Measurements from ENCODE around the gene PCGF5. TPM values are rescaled to one million over a fixed set of nuclear protein-coding genes. Genes with fewer than 3 reads are reported as not detected.
"Not testable (repeated sequence)": the region's sequence is repeated elsewhere in the genome, so short reads cannot be mapped to it uniquely, and the experiment has no call there.

The PCGF5 gene
- total RNA-seq, 8 experiments from 2014 or later, result 1.5 to 23.1 (median 3.7) TPM

GRCh38 chr10:91251430-91252056 lies 31.1 kb downstream of the PCGF5 start:
- Histone ChIP-seq H3K4me1 (replicated peaks in 1 of 2) (no peaks in the 10 kb centered on the region), H3K27ac (no peak overlapping the region), H3K4me3 (no peak overlapping the region)
- in situ Hi-C loops (cut with MboI; ENCODE audit: low pct_unique_long_range_greater_than_20kb in 2 of 9, low sequenced_read_pairs in 9 of 9, unreplicated experiment in 9 of 9), result loop anchor here in 3 of 9 experiments (5.0 to 25.0 kb wide), 2 partner anchors 339 kb away; partner anchors contain the start of gene ANKRD1 (in 2 of the 3)
- peak in 5 of 8 experiments; percentile 41 to 73 (median 61) for ATAC-seq (replicated peaks in 6 of 8)

DNA sequence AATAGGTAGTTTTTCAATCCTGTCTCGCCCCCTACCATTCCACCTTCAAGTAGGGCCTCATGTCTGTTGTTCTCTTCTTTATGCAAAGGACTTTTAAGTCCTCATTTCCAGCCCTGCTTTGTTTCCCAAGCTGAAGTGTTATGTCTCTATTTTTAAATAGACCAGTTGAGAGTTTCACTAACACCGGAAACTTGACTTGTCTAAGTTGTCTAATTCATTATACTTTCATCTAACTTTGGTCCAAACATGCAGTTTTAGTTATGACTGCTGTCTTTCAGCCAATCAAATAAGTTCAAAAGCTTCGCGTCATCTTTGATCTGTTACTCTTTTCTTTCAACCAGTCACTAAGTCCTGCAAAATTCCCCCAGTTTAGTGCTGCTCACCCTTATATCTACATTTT lies 32.8 kb downstream of the PCGF5 start:
- Histone ChIP-seq H3K4me1 (replicated peaks in 1 of 2) (no peaks in the 10 kb centered on the region), H3K4me3 (no peak overlapping the region), H3K27ac (no peak overlapping the region)
- WGBS, 10 experiments, result 64 to 98% (median 89%) methylated on average over 2 to 4 of the region's 4 CpGs; no CpG with 5 or more reads in 1 of the 10 experiments
- ATAC-seq (replicated peaks in 6 of 8), result no peak
- in situ Hi-C loops (cut with MboI; ENCODE audit: low pct_unique_long_range_greater_than_20kb in 2 of 9, low sequenced_read_pairs in 9 of 9, unreplicated experiment in 9 of 9), result loop anchor here in 3 of 9 experiments (5.0 to 25.0 kb wide), 2 partner anchors 341 kb away; partner anchors contain the start of gene ANKRD1 (in 2 of the 3)

DNA sequence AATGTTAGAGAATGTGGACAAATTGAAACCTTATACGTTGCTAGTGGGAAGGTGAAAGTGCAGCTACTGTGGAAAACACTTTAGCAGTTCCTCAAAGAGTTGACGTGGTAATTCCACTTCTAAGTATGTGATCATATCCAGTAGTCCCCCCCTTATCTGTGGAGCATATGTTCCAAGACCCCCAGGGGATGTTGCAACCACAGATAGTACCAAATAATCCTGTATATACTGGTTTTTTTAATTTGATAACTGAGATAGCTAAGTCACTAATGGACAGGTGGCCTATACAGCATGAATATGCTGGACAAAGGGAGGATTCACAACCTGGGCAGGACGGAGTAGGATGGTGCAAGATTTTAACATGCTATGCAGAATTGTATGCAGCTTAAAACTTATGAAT lies 36.8 kb downstream of the PCGF5 start:
- H3K4me1 ChIP-seq (replicated peaks in 1 of 2), result no peaks in the 10 kb centered on the region
- H3K27ac ChIP-seq, result no peak overlapping the region
- peak in 2 of 8 experiments; percentile 31 to 32 for ATAC-seq (replicated peaks in 6 of 8)
- in situ Hi-C loops (cut with MboI; ENCODE audit: low pct_unique_long_range_greater_than_20kb in 2 of 9, low sequenced_read_pairs in 9 of 9, unreplicated experiment in 9 of 9), result loop anchor here in 2 of 9 experiments (25.0 kb wide), 1 partner anchor 345 kb away; the partner anchor contains the start of gene ANKRD1 (in 2 of the 2)
- no peak overlapping the region for H3K4me3 ChIP-seq
- WGBS, 10 experiments, result 22 to 100% (median 80%) methylated on average over 1 to 3 of the region's 3 CpGs; no CpG with 5 or more reads in 1 of the 10 experiments

GRCh38 chr10:91260417-91260816 lies 40.0 kb downstream of the PCGF5 start:
- not testable (repeated sequence) for H3K4me3 ChIP-seq; ATAC-seq (replicated peaks in 6 of 8); H3K27ac ChIP-seq; H3K4me1 ChIP-seq (replicated peaks in 1 of 2)
- in situ Hi-C loops (cut with MboI; ENCODE audit: low pct_unique_long_range_greater_than_20kb in 2 of 9, low sequenced_read_pairs in 9 of 9, unreplicated experiment in 9 of 9), result loop anchor here in 2 of 9 experiments (25.0 kb wide), 1 partner anchor 348 kb away; the partner anchor contains the start of gene ANKRD1 (in 2 of the 2)
- no CpG with 5 or more reads among the region's 3 CpGs for WGBS, 10 experiments

- in situ Hi-C loops (cut with MboI; ENCODE audit: low pct_unique_long_range_greater_than_20kb in 2 of 9, low sequenced_read_pairs in 9 of 9, unreplicated experiment in 9 of 9), result loop anchor here in 2 of 9 experiments (25.0 kb wide), 1 partner anchor 360 kb away; the partner anchor contains the start of gene ANKRD1 (in 2 of the 2)
- ATAC-seq (replicated peaks in 6 of 8), result no peak
- 0 to 100% (median 11%) methylated on average over 1 of the region's 1 CpG; no CpG with 5 or more reads in 3 of the 10 experiments for WGBS, 10 experiments
Observed at GRCh38 chr10:91271886-91272285, 51.4 kb downstream of the PCGF5 start.

DNA sequence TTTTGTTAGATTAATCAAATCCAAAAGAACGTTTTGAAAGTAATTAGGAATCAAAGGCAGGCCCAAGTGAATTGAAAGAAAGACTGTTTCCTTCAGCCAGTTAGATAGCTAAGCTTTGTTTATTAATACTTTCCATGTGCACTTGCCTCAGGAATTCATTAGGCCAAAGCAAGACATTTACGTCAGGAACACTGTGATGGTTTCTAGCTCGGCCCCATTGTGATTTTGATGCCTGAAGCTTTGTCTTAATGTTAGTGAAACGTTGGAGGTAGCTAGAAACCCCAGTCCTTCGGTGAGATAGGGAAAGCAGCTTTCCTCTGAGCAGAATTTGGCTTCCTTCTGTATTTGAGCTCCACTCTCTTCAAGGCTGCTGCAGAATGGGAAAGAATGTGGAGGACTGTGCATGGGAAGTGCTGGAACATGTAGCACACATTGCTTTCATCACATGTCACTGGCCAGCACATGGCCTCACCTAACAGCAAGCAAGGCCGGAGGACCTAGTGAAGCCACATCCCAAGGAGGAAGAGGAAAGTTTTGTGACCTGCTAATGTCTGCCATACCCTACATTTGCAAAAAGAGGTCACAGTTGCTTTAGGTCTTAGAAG lies 64.1 kb downstream of the PCGF5 start:
- WGBS, 10 experiments, result 0 to 73% (median 31%) methylated on average over 1 to 6 of the region's 6 CpGs
- no peak overlapping the region for H3K27ac ChIP-seq
- in situ Hi-C loops (cut with MboI; ENCODE audit: low pct_unique_long_range_greater_than_20kb in 2 of 9, low sequenced_read_pairs in 9 of 9, unreplicated experiment in 9 of 9), result loop anchor here in 1 of 9 experiments (25.0 kb wide), 1 partner anchor 378 kb away; no protein-coding TSS in a partner anchor

More at GRCh38 chr10:91271886-91272285, 51.4 kb downstream of the PCGF5 start:
- Histone ChIP-seq H3K4me1 (replicated peaks in 1 of 2) (no peaks in the 10 kb centered on the region), H3K27ac (no peak overlapping the region), H3K4me3 (no peak overlapping the region)

GRCh38 chr10:91286572-91286971 lies 66.1 kb downstream of the PCGF5 start:
- in situ Hi-C loops (cut with MboI; ENCODE audit: low pct_unique_long_range_greater_than_20kb in 2 of 9, low sequenced_read_pairs in 9 of 9, unreplicated experiment in 9 of 9), result loop anchor here in 1 of 9 experiments (25.0 kb wide), 1 partner anchor 376 kb away; no protein-coding TSS in a partner anchor
- H3K4me1 ChIP-seq (replicated peaks in 1 of 2), result no peaks in the 10 kb centered on the region
- ATAC-seq (replicated peaks in 6 of 8), result peak in 2 of 8 experiments; percentile 28 to 33
- no peak overlapping the region for H3K4me3 ChIP-seq
- no peak overlapping the region for H3K27ac ChIP-seq
- WGBS, 10 experiments, result 0 to 94% (median 79%) methylated on average over 1 to 2 of the region's 2 CpGs; no CpG with 5 or more reads in 1 of the 10 experiments

More for the DNA sequence above, 64.1 kb downstream of the PCGF5 start:
- no peaks in the 10 kb centered on the region for H3K4me1 ChIP-seq (replicated peaks in 1 of 2)
- H3K4me3 ChIP-seq, result no peak overlapping the region
- ATAC-seq (replicated peaks in 6 of 8), result no peak

DNA sequence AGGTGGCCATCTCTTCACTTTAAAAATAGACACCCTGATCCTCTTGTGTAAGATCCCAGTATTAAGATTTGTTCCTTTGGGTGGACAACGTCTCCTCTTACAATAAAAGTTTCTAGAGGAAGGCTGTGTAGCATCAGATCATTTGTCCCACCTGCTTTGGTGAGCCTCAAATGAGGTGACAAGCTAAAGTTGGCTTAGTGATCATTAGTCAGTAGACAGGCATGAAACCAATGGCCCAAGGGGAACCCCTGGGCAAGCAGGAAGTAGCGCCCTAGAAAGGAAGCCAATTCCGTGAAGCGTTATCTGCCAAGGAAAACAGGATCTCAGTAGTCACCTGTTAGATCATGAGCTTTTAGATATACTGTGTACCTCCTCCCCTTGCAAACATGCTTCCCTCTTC lies 66.8 kb downstream of the PCGF5 start:
- H3K27ac ChIP-seq, result no peak overlapping the region
- no peak for ATAC-seq (replicated peaks in 6 of 8)
- WGBS, 10 experiments, result 81 to 100% (median 90%) methylated on average over 1 to 4 of the region's 4 CpGs; no CpG with 5 or more reads in 3 of the 10 experiments
- no peaks in the 10 kb centered on the region for H3K4me1 ChIP-seq (replicated peaks in 1 of 2)
- in situ Hi-C loops (cut with MboI; ENCODE audit: low pct_unique_long_range_greater_than_20kb in 2 of 9, low sequenced_read_pairs in 9 of 9, unreplicated experiment in 9 of 9), result loop anchor here in 1 of 9 experiments (25.0 kb wide), 1 partner anchor 375 kb away; no protein-coding TSS in a partner anchor
- no peak overlapping the region for H3K4me3 ChIP-seq

DNA sequence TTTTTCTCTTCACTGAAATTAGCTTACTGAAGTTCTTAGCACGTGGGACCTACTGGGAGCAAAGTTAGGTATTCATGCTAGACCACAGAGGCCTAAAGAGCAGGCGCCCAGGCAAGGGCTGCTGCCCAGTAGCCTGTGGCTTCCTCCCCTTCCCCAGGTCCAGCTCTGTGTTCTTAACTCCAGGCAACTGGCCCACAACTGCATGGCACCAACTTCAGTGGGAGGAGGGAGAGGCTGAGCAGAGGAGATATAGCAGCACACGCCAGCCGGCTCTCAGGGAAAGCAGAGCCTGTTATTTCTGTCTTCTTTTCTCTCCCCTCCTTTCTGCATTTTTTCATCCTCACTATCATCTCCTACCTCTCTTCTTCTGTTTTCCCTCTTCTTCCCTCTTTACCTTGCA lies 67.4 kb downstream of the PCGF5 start:
- 75 to 100% (median 90%) methylated on average over 1 to 4 of the region's 4 CpGs; no CpG with 5 or more reads in 1 of the 10 experiments for WGBS, 10 experiments
- Histone ChIP-seq H3K4me1 (replicated peaks in 1 of 2) (no peaks in the 10 kb centered on the region), H3K27ac (no peak overlapping the region), H3K4me3 (no peak overlapping the region)
- in situ Hi-C loops (cut with MboI; ENCODE audit: low pct_unique_long_range_greater_than_20kb in 2 of 9, low sequenced_read_pairs in 9 of 9, unreplicated experiment in 9 of 9), result loop anchor here in 1 of 9 experiments (25.0 kb wide), 1 partner anchor 374 kb away; no protein-coding TSS in a partner anchor
- no peak for ATAC-seq (replicated peaks in 6 of 8)

DNA sequence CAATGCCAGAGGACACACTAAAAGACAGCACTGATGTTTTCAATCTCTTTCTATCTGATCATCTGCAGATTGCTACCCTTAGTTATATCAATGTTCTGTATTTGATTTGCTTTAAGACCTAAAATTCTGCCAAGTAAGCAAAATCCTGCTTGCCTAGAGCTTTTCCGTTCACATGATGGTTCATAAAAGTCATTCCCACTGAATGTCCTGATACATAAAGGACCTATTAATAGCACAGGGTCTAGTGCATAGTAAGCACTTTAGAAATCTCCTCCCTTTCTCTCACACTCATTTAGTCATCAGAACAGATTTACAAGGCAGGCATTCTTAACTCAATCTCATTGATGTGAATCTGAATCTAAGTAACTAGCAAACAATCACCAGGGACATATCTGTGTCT lies 68.8 kb downstream of the PCGF5 start:
- Histone ChIP-seq H3K4me1 (replicated peaks in 1 of 2) (peaks cover 0 to 6% of the 10 kb centered on the region in 2 donors), H3K27ac (no peak overlapping the region), H3K4me3 (no peak overlapping the region)
- ATAC-seq (replicated peaks in 6 of 8), result peak in 2 of 8 experiments; percentile 55 to 65
- in situ Hi-C loops (cut with MboI; ENCODE audit: low pct_unique_long_range_greater_than_20kb in 2 of 9, low sequenced_read_pairs in 9 of 9, unreplicated experiment in 9 of 9), result loop anchor here in 1 of 9 experiments (25.0 kb wide), 1 partner anchor 373 kb away; no protein-coding TSS in a partner anchor
- WGBS, 10 experiments, result 33 to 100% (median 94%) methylated on average over 1 of the region's 1 CpG; no CpG with 5 or more reads in 2 of the 10 experiments

DNA sequence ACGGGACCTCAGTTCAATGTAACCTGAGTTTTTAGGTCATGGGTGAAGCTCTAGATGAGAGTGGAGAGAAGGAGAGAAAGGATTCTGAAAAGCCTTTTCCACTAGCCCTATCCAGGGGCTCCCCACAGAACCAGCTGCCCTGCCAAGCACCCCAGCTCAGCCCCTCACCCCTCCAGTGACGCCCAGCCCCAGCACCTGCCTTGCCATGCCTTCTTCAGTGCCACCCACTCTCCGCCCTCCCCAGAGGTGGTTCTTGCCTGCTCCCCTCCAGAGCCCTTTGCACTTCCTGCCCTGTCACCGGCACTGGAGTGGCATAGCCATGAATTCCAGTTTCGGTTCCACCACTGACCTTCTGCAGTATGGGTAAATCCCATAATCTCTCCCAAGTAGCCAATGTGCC lies 70.1 kb downstream of the PCGF5 start:
- ATAC-seq (replicated peaks in 6 of 8), result no peak
- H3K4me1 ChIP-seq (replicated peaks in 1 of 2), result peaks cover 0 to 14% of the 10 kb centered on the region in 2 donors
- in situ Hi-C loops (cut with MboI; ENCODE audit: low pct_unique_long_range_greater_than_20kb in 2 of 9, low sequenced_read_pairs in 9 of 9, unreplicated experiment in 9 of 9), result loop anchor here in 1 of 9 experiments (25.0 kb wide), 1 partner anchor 372 kb away; no protein-coding TSS in a partner anchor
- WGBS, 10 experiments, result 100% methylated on average over 1 to 2 of the region's 5 CpGs; no CpG with 5 or more reads in 7 of the 10 experiments
- no peak overlapping the region for H3K4me3 ChIP-seq
- H3K27ac ChIP-seq, result no peak overlapping the region

DNA sequence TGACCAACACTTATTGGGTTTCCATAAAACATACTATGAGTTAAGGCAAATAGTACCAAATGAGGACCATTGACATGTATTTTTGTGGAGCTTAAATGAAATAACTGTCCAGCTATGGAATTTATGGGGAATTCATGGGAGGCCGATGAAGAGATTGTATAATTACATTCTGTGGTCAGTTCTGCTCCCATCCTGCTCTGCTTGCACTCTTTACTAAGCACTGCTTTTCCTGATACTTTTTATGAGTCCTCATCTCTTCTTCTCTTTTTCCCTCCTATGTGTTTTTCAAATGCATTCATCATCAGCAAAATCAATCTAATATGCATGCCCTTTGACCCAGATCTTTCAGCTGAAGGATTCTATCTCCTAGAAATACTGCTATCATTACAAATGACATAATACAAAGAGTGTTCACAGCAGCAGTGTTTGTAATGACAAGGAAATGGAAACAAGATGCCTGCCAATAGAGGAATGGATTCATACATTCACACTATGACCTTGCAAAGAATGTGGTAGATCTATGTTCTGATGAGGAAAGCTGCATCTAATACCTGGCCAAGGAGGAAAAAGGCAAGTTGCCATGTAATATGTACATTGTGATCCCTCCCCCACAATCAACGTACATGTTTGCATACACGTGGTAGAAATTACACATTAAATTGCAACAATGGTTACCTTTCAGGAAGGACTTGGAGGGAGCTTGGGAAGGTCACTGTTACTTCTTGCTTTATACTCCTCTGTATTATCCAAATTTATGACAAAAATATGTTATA lies 73.9 kb downstream of the PCGF5 start:
- no peak overlapping the region for H3K4me3 ChIP-seq
- 37 to 100% (median 67%) methylated on average over 1 to 3 of the region's 3 CpGs; no CpG with 5 or more reads in 1 of the 10 experiments for WGBS, 10 experiments
- ATAC-seq (replicated peaks in 6 of 8), result peak in 3 of 8 experiments; percentile 36 to 55 (median 39)
- H3K27ac ChIP-seq, result no peak overlapping the region
- peaks cover 0 to 14% of the 10 kb centered on the region in 2 donors for H3K4me1 ChIP-seq (replicated peaks in 1 of 2)
- in situ Hi-C loops (cut with MboI; ENCODE audit: low pct_unique_long_range_greater_than_20kb in 2 of 9, low sequenced_read_pairs in 9 of 9, unreplicated experiment in 9 of 9), result loop anchor here in 1 of 9 experiments (25.0 kb wide), 1 partner anchor 368 kb away; no protein-coding TSS in a partner anchor

Data from motor neuron (in vitro differentiated cells).